Testis (tissue), 3 donors: ENCODE data around the gene PAX8. TPM values are rescaled to one million over a fixed set of nuclear protein-coding genes. Genes with fewer than 3 reads are reported as not detected.
"Not testable (repeated sequence)": the region's sequence is repeated elsewhere in the genome, so short reads cannot be mapped to it uniquely, and the experiment has no call there.

Experiments
- DNase-seq: peaks from one replicate; pipeline ENCODE4 v3.0.0-alpha.2; 2019
- H3K27ac ChIP-seq, 2 donors: fragments of 200-600 bp; sonication (generic); one replicate each; pipeline ENCODE4 v1.5.1; 2019
- H3K27me3 ChIP-seq: fragments of 200-600 bp; sonication (generic); one replicate; pipeline ENCODE4 v1.5.1; 2019
- H3K36me3 ChIP-seq: fragments of 200-600 bp; sonication (generic); one replicate; pipeline ENCODE4 v1.5.1; 2017; ENCODE audit warnings: low read depth; ENCODE audit errors: missing control alignments
- H3K4me1 ChIP-seq: fragments of 200-600 bp; sonication (generic); one replicate; pipeline ENCODE4 v1.5.1; 2019
- H3K4me3 ChIP-seq, 2 donors: fragments of 200-600 bp; sonication (generic); one replicate each; pipeline ENCODE4 v1.5.1; 2017 to 2019
- H3K9me3 ChIP-seq: fragments of 200-600 bp; sonication (generic); one replicate; pipeline ENCODE4 v1.5.1; 2017
- CTCF ChIP-seq, 3 experiments: fragments of 450-650 bp in 2 of 3; fragments of 200-600 bp in 1 of 3; sonication (generic) in 1 of 3; IDR thresholded peaks; one replicate each; pipeline ENCODE4 v1.5.1; 2016 to 2019; ENCODE audit warnings: antibody characterized with exemption in 3 of 3, mild to moderate bottlenecking in 2 of 3, moderate library complexity in 1 of 3
- POLR2A ChIP-seq: fragments of 450-650 bp; IDR thresholded peaks from one replicate; pipeline ENCODE4 v1.6.1; 2017; ENCODE audit warnings: antibody characterized with exemption, mild to moderate bottlenecking, moderate library complexity
- WGBS, 2 donors: methylation state at CpG; one replicate each; pipeline ENCODE4 v1.1.5; 2018; 5-methylcytosine and 5-hydroxymethylcytosine counted together
- intact Hi-C: fragments of 100-400 bp; cut with DNase I; formaldehyde crosslinking; loops from one replicate; pipeline ENCODE4 v1.15.1; 2023; ENCODE audit warnings: low total_unique reads
- polyA plus RNA-seq: library from polyadenylated mRNA; stranded (reverse); fragments of 350-450 nt; fragmentation: Illumina TruSeq; extraction: RNeasy Lipid Tissue Mini Kit (QIAGEN cat#74804); gene quantifications from one replicate; pipeline ENCODE4 v1.2.3, GENCODE V29; 2014; ENCODE audit warnings: low read depth, low replicate concordance; ENCODE audit not compliant: insufficient read depth
- total RNA-seq, 2 donors: library from RNA; depleted of rRNA; stranded (reverse); fragments of >200 nt; gene quantifications; one replicate each; pipeline ENCODE4 v1.2.3, GENCODE V29; 2016

Gene PAX8
- total and polyA plus RNA-seq, 3 donors from 2014 or later, result 4.7 to 22.3 (median 5.4) TPM

GRCh38 chr2:113316085-113316484 lies 37.4 kb upstream of the PAX8 start:
- Histone ChIP-seq H3K4me1 (no peaks in the 10 kb centered on the region), H3K36me3 (no peaks in the 10 kb centered on the region), H3K27me3 (no peaks in the 10 kb centered on the region), H3K4me3 (no peak overlapping the region), H3K9me3 (no peaks in the 10 kb centered on the region), H3K27ac (no peak overlapping the region)
- DNase-seq, result no peak
- intact Hi-C loops, result no loop called here
- TF ChIP-seq POLR2A, result no peak
- TF ChIP-seq CTCF (IDR thresholded peaks at IDR 0.05), result no peak
- 73 to 86% methylated on average over 2 of the region's 2 CpGs for WGBS, 2 donors

DNA sequence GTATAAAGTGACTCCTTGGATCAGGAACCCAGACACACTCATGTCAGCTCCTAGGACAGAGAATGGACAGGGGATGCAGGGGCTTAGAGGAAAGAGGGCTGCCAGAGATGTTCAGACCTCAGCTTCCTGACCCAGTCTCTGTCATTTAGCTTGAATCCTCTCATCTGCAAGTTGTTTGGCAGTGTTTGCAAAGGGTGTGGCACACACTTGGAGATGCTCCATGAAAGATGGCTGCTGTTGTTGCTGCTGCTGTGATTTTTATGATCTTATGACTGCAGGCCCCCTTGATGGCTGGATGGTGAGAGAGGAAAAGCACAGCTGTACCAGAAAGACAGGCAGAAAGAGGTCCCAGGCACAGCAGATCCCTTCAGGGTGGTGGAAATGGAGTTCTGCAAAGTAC lies 35.9 kb upstream of the PAX8 start:
- intact Hi-C loops, H3K4me3 ChIP-seq, H3K4me1 ChIP-seq, DNase-seq, H3K9me3 ChIP-seq, H3K36me3 ChIP-seq, H3K27me3 ChIP-seq, H3K27ac ChIP-seq: not testable (repeated sequence)

DNA sequence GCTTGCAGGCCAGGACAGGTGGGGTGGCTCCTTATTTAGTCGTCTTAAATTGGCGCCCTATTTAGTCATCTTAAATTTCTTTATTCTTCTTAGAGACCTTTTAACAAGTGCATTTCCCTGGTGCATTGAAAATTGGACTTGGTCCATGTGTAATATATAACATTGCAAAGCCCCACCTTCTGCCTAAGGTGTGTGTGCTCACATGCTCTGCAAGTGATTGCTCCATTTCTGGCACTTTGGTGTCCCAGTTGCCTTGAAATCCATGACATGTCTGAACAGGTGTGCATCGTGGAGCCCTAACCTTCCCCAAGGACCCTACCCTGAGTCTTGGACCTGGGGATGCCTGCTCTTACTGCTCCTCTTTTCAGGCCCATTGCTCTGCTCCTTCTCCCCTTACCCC lies 35.5 kb upstream of the PAX8 start:
- H3K36me3 ChIP-seq, H3K4me1 ChIP-seq, H3K4me3 ChIP-seq, H3K27me3 ChIP-seq, H3K9me3 ChIP-seq, DNase-seq, H3K27ac ChIP-seq, intact Hi-C loops: not testable (repeated sequence)
- 84 to 90% methylated on average over 3 of the region's 3 CpGs for WGBS, 2 donors

- H3K9me3 ChIP-seq, H3K4me3 ChIP-seq, intact Hi-C loops, H3K27ac ChIP-seq, DNase-seq, H3K4me1 ChIP-seq, H3K27me3 ChIP-seq, H3K36me3 ChIP-seq: not testable (repeated sequence)
- 68 to 74% methylated on average over 1 of the region's 1 CpG for WGBS, 2 donors
These were observed 33.1 kb upstream of the PAX8 start for GRCh38 chr2:113311781-113312180.

DNA sequence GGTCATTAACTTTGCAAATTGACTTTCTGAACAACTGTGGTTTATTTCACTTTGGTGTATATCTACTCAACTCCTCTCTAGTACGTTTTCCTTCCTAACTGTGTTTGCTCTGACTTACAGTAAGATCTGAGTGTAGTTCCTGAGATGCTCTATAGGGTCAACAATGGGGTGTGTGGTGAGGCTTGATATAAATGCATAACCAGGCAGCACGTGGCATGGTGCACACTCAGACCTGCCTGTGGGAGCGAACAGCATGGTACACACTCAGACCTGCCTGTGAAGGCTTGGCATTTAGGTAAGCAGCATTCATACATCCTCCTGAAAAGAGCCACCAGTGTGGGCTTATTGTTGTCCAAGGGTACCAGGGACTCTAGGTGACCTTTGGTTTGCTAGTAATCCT lies 32.5 kb upstream of the PAX8 start:
- H3K9me3 ChIP-seq, H3K36me3 ChIP-seq, H3K27ac ChIP-seq, H3K4me1 ChIP-seq, H3K4me3 ChIP-seq, intact Hi-C loops, DNase-seq, H3K27me3 ChIP-seq: not testable (repeated sequence)
- WGBS, 2 donors, result 79 to 82% methylated on average over 2 to 3 of the region's 3 CpGs

GRCh38 chr2:113309655-113310387 lies 31.1 kb upstream of the PAX8 start:
- Histone ChIP-seq H3K9me3 (no peaks in the 10 kb centered on the region), H3K4me3 (no peak overlapping the region), H3K4me1 (peaks cover 4% of the 10 kb centered on the region), H3K36me3 (no peaks in the 10 kb centered on the region), H3K27me3 (no peaks in the 10 kb centered on the region), H3K27ac (no peak overlapping the region)
- intact Hi-C loops, result no loop called here
- TF ChIP-seq CTCF (IDR thresholded peaks at IDR 0.05) (no peak), POLR2A (no peak)
- no peak for DNase-seq
- WGBS, 2 donors, result 87 to 94% methylated on average over 2 to 6 of the region's 6 CpGs

DNA sequence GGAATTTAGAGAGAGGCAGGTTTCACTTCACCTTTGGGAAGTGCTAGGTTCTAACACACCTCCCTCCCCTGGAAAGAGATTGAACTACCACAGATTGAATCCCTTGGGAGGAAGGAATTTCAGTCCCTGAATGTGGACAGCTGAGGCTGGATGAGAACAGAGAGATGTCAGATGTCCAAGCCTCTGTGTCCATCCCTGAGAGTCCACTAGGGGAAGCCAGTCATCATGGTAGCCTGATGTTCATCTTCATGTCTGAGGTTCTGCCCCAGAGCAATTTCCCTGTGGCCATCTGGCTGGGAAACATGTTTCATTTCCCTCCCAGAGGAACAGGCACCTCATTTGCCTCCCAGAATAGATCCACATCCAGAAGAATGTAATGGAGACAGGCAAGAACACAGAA lies 30.1 kb upstream of the PAX8 start:
- H3K36me3 ChIP-seq, intact Hi-C loops, H3K4me1 ChIP-seq, DNase-seq, H3K4me3 ChIP-seq, H3K27ac ChIP-seq, H3K9me3 ChIP-seq, H3K27me3 ChIP-seq: not testable (repeated sequence)

DNA sequence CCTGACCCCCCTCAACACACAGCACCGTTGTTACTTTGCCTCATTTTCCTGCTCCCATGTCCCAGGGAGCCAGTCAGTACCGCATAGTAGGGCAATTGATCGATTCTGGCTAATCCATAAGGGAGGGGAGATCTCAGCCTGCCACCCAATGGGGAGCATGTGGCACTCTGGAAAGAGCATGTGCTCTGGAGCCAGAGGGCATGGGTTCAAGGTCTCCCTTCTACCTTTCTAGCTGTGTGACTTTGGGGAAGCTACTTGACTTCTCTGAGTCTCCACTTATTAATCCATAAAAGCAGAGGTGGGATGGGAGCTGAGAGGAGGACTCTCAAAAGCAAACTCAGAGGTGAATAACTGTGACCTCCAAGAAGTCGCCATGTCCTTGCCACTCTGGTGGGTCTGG lies 27.5 kb upstream of the PAX8 start:
- H3K4me1 ChIP-seq, DNase-seq, H3K36me3 ChIP-seq, H3K27me3 ChIP-seq, intact Hi-C loops, H3K4me3 ChIP-seq, H3K27ac ChIP-seq, H3K9me3 ChIP-seq: not testable (repeated sequence)
- WGBS, 2 donors, result 87% methylated on average over 4 of the region's 4 CpGs; no CpG with 5 or more reads in 1 of the 2 donors

DNA sequence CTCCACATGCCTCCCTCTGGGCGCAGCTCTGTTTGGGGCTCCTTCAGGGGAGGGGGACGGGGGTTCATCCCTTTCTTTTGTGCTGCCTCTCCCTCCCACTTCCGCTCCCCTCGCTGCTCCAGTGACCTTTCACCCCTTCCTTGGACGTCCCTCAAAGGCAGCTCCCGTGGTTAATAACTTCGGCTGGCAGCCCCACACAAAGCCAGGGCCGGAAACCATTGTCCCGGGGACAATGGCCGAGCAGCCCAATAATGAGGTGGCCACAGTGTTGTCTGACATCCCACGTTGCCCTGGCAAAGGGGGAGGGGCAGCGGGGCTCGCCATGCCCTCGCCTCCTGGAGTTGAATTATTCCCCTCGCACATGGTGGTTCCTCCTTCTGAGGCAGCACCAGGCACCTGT lies 27.0 kb upstream of the PAX8 start:
- intact Hi-C loops, H3K36me3 ChIP-seq, DNase-seq, H3K4me3 ChIP-seq, H3K9me3 ChIP-seq, H3K4me1 ChIP-seq, H3K27ac ChIP-seq, H3K27me3 ChIP-seq: not testable (repeated sequence)
- 31 to 67% methylated on average over 8 to 15 of the region's 15 CpGs for WGBS, 2 donors
